Vagina (tissue), 2 donors: ENCODE data around the gene MMP8. TPM values are rescaled to one million over a fixed set of nuclear protein-coding genes. Genes with fewer than 3 reads are reported as not detected.

Experiments
- DNase-seq, 2 donors: peaks; one replicate each; pipeline ENCODE4 v3.0.0-alpha.2; 2017; ENCODE audit errors: extremely low spot score in 2 of 2
- H3K27ac ChIP-seq: fragments of 200-600 bp; sonication (generic); one replicate; pipeline ENCODE4 v1.5.1; 2019
- H3K27me3 ChIP-seq: fragments of 200-600 bp; sonication (generic); one replicate; pipeline ENCODE4 v1.5.1; 2019
- H3K36me3 ChIP-seq, 2 donors: fragments of 200-600 bp; sonication (generic); one replicate each; pipeline ENCODE4 v1.5.1; 2017 to 2019
- H3K4me1 ChIP-seq: fragments of 200-600 bp; sonication (generic); one replicate; pipeline ENCODE4 v1.5.1; 2019
- H3K4me3 ChIP-seq, 2 donors: fragments of 200-600 bp; sonication (generic); 1 replicate in 1 of 2; 2 replicates in 1 of 2; pipeline ENCODE4 v1.5.1; 2016 to 2019
- H3K9me3 ChIP-seq: fragments of 200-600 bp; sonication (generic); one replicate; pipeline ENCODE4 v1.5.1; 2019
- POLR2A ChIP-seq, 2 donors: fragments of 450-650 bp; IDR thresholded peaks; one replicate each; pipeline ENCODE4 v1.6.1; 2017; ENCODE audit warnings: antibody characterized with exemption in 2 of 2, mild to moderate bottlenecking in 2 of 2, moderate library complexity in 2 of 2
- POLR2AphosphoS5 ChIP-seq, 2 donors: sonication (generic); formaldehyde crosslinking; IDR thresholded peaks; one replicate each; pipeline ENCODE4 v1.9.0; 2017; ENCODE audit warnings: antibody characterized with exemption in 2 of 2, mild to moderate bottlenecking in 2 of 2, low read depth in 1 of 2; ENCODE audit not compliant: insufficient read depth in 1 of 2
- intact Hi-C: fragments of 100-400 bp; cut with DNase I; formaldehyde crosslinking; loops from one replicate; pipeline ENCODE4 v1.15.1; 2023
- total RNA-seq: library from RNA; depleted of rRNA; stranded (reverse); fragments of >200 nt; gene quantifications from one replicate; pipeline ENCODE4 v1.2.3, GENCODE V29; 2016
- TF ChIP-seq, protein P1 (sequence below), 3 experiments: fragments of 450-650 bp in 2 of 3; fragments of 200-600 bp in 1 of 3; sonication (generic) in 1 of 3; IDR thresholded peaks; one replicate each; pipeline ENCODE4 v1.5.1; 2017 to 2019; ENCODE audit warnings: antibody characterized with exemption in 3 of 3, mild to moderate bottlenecking in 2 of 3, moderate library complexity in 2 of 3

The MMP8 gene
- total RNA-seq, 1 donor from 2014 or later, result not detected

DNA sequence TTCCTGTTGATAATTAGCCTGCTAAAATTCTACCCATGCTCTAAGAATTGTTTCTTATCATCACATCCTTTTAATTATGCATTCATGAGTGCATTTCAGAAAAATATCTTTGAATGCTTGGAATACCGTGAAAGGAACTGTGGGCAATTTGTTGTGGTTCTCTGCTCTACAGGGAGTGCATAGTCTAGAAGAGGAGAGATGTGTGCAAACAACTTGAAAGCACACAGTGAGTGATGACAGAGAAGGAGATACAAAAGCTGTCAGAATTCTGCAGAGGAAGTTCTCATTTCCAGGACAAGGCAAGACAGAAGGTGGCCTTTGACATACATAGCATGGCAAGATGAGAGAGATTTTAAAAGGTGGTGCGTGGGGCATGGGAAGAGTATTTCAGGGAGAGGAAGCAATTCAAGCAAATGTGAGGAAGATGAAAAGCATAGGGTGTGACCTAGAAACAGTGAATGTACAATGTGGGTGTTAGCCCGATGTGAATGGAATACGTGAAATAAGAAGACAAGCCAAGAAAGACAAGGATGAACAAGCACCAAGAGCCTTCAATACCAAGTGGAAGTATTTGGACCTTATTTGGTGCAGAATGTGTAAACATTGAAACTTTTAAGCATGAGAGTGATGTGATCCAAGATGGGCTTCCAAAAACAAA is 5.0 kb downstream of the MMP8 start:
- Histone ChIP-seq H3K36me3 (no peaks in the 10 kb centered on the region), H3K9me3 (no peaks in the 10 kb centered on the region), H3K27me3 (no peaks in the 10 kb centered on the region), H3K27ac (no peak overlapping the region), H3K4me1 (no peaks in the 10 kb centered on the region), H3K4me3 (no peak overlapping the region)
- intact Hi-C loops, result no loop called here
- no peak for DNase-seq
- TF ChIP-seq, protein P1, sequence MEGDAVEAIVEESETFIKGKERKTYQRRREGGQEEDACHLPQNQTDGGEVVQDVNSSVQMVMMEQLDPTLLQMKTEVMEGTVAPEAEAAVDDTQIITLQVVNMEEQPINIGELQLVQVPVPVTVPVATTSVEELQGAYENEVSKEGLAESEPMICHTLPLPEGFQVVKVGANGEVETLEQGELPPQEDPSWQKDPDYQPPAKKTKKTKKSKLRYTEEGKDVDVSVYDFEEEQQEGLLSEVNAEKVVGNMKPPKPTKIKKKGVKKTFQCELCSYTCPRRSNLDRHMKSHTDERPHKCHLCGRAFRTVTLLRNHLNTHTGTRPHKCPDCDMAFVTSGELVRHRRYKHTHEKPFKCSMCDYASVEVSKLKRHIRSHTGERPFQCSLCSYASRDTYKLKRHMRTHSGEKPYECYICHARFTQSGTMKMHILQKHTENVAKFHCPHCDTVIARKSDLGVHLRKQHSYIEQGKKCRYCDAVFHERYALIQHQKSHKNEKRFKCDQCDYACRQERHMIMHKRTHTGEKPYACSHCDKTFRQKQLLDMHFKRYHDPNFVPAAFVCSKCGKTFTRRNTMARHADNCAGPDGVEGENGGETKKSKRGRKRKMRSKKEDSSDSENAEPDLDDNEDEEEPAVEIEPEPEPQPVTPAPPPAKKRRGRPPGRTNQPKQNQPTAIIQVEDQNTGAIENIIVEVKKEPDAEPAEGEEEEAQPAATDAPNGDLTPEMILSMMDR (IDR thresholded peaks at IDR 0.05), result no peak
- TF ChIP-seq POLR2A (IDR thresholded peaks at IDR 0.05) (no peak), POLR2AphosphoS5 (IDR thresholded peaks at IDR 0.05; ENCODE audit: insufficient read depth in 1 of 2, low read depth in 1 of 2) (no peak)

DNA sequence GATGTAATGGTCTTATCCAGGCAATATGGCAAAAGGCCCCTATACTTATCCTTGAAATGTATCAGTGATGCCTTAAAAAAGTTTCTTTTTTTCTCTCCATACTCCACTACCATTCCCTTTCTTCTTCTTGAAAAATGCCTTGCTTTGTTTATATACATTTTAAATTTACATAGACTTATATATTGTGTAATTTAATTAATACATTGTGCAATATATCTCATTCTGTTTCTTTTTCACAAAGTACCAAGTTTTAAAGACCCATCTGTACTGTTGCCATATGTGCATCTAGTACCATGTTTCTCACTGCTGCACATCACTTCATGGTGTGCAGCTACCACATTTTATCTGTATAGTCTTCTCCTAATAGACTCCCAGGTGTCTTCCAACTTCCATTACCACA is 7.5 kb downstream of the MMP8 start:
- H3K4me3 ChIP-seq, result no peak overlapping the region
- H3K27ac ChIP-seq, result no peak overlapping the region
- H3K4me1 ChIP-seq, result no peaks in the 10 kb centered on the region
- no peaks in the 10 kb centered on the region for H3K27me3 ChIP-seq
- no peaks in the 10 kb centered on the region for H3K9me3 ChIP-seq
- no peak for DNase-seq
- intact Hi-C loops, result no loop called here
- TF ChIP-seq POLR2AphosphoS5 (IDR thresholded peaks at IDR 0.05; ENCODE audit: insufficient read depth in 1 of 2, low read depth in 1 of 2) (no peak), POLR2A (IDR thresholded peaks at IDR 0.05) (no peak)
- TF ChIP-seq, protein P1 (IDR thresholded peaks at IDR 0.05), result no peak
- no peaks in the 10 kb centered on the region for H3K36me3 ChIP-seq

DNA sequence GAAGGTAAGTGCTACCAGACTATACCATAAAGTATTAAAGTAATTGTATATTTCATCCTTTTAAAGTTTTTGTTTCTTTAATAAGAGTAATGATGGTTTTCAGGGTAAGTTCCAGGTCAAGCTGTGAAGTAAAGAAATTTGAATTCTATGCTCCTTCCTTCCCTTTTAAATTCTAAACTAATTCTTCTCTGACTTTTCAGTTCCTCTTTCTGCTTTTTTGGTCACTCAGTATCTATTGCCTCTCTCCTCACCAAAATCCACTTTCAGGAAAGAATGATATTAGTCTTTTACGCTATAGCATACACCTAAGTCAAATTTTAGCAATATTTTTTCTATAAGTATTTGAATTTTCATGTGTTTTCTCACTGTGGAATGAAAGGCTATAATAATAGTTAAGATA is 8.2 kb downstream of the MMP8 start:
- intact Hi-C loops, result no loop called here
- DNase-seq, result no peak
- H3K27me3 ChIP-seq, result no peaks in the 10 kb centered on the region
- no peaks in the 10 kb centered on the region for H3K4me1 ChIP-seq
- H3K27ac ChIP-seq, result no peak overlapping the region
- H3K9me3 ChIP-seq, result no peaks in the 10 kb centered on the region
- no peaks in the 10 kb centered on the region for H3K36me3 ChIP-seq
- H3K4me3 ChIP-seq, result no peak overlapping the region
- TF ChIP-seq, protein P1 (IDR thresholded peaks at IDR 0.05), result no peak
- no peak for TF ChIP-seq POLR2AphosphoS5 (IDR thresholded peaks at IDR 0.05; ENCODE audit: insufficient read depth in 1 of 2, low read depth in 1 of 2)
- TF ChIP-seq POLR2A (IDR thresholded peaks at IDR 0.05), result no peak

GRCh38 chr11:102712137-102712536 is 12.6 kb downstream of the MMP8 start:
- no peaks in the 10 kb centered on the region for H3K9me3 ChIP-seq
- H3K36me3 ChIP-seq, result no peaks in the 10 kb centered on the region
- no peak for TF ChIP-seq POLR2A (IDR thresholded peaks at IDR 0.05)
- TF ChIP-seq, protein P1 (IDR thresholded peaks at IDR 0.05), result no peak
- no peak for TF ChIP-seq POLR2AphosphoS5 (IDR thresholded peaks at IDR 0.05; ENCODE audit: insufficient read depth in 1 of 2, low read depth in 1 of 2)
- no peaks in the 10 kb centered on the region for H3K4me1 ChIP-seq
- H3K27me3 ChIP-seq, result no peaks in the 10 kb centered on the region
- no peak overlapping the region for H3K27ac ChIP-seq
- DNase-seq, result no peak
- intact Hi-C loops, result no loop called here
- H3K4me3 ChIP-seq, result no peak overlapping the region

DNA sequence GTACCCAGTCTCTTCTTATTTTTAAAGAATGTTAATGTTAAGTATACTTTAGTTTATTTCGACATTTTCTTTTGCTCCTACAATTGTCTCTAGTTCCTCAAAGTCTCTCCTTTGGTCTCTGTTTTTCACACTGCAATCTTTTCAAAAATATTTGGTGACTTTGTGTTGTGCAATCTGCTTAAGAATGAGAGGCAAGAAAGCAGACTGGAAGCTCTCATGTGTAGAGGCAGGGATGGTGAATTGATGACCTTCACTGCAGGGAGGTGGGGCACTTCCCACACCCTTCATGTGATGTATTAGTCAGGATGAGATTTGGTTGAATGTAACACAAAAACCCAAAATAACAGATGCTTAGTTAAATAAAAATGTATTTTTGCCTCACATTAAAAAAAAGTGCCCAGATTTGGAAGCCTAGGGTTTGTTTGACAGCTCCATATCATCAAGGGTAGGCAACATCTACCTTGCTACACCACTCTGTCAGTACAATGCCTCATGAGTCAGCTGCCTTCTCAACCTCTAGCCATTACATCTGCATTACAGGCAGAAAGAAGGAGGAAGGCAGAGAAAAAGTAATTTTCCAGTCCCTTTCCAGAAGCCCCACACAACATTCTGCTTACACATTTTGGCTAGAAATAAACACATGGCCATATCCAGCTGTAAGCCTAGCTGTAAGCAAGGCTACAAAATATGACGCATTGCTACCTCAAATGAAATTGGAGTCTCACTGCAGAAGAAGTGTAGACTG is 15.4 kb downstream of the MMP8 start:
- Histone ChIP-seq H3K36me3 (no peaks in the 10 kb centered on the region), H3K9me3 (no peaks in the 10 kb centered on the region), H3K4me3 (no peak overlapping the region), H3K27ac (no peak overlapping the region), H3K27me3 (no peaks in the 10 kb centered on the region), H3K4me1 (no peaks in the 10 kb centered on the region)
- TF ChIP-seq POLR2AphosphoS5 (IDR thresholded peaks at IDR 0.05; ENCODE audit: insufficient read depth in 1 of 2, low read depth in 1 of 2) (no peak), POLR2A (IDR thresholded peaks at IDR 0.05) (no peak)
- TF ChIP-seq, protein P1 (IDR thresholded peaks at IDR 0.05), result no peak
- intact Hi-C loops, result no loop called here
- DNase-seq, result no peak
